ENCODE measurements around the gene MFSD12.
"Not testable (repeated sequence)": the region's sequence is repeated elsewhere in the genome, so short reads cannot be mapped to it uniquely, and the experiment has no call there.

Gene MFSD12

DNA sequence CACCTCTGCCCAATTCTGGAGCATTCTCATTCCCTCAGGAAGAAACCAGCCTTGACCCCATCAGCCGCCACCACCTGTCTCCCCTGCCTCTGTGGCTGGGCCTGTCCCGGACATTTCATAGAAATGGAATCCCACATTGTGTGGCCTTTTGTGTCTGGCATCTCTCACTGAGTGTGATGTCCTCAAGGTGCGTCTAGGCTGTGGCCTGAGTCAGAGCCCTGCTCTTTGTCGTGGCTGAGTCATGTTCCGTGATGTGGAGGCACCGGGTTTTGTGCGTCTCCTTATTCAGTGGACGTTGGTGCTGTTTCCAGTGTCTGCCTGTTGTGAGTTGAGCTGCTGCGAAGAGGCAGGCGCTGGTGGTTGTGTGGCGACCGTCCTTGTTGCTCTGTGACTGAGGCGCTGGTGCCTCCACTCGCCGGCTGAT is 47.8 kb downstream of the MFSD12 start:
- DNase-seq (ENCODE audit: low read depth in 4 of 4, low spot score in 1 of 4), result peak in 1 of 4 experiments; percentile 27

DNA sequence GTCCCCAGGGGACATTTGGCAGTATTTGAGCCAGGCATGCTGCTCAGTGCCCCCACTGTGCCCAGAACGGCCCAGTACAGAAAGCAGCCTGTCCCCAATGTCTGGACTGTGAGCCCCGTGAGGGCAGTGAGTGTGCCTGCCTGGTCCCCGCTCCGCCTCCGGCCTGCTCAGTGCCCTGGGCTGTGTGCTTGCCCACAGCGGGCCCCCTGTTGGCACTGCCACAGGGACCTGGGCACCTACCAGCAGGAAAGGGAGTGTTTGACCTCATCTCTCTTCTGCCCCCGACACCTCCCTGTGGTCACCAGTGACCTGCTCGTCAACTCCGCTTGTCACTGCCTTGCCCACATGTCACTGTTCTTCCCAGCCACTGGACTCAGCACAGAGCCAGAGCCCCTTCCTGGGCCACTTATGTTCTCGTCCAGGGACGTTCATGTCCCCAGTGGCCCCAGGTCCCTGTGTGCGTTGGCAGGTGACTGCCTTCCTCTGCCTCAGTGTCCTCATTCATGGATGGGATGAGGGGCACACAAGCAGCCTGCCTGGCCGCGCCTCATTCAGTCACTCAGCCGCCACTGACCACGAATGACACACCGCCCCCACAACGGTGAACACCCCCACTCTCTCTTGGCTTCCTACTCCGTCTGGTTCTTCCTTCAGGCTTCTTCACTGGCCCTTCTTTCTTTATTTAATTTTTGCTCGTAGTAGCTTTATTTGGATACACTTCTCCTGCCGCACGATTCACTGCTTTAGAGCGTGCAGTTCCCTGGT is 48.4 kb downstream of the MFSD12 start:
- no peak for DNase-seq (ENCODE audit: low read depth in 4 of 4, low spot score in 1 of 4)

DNA sequence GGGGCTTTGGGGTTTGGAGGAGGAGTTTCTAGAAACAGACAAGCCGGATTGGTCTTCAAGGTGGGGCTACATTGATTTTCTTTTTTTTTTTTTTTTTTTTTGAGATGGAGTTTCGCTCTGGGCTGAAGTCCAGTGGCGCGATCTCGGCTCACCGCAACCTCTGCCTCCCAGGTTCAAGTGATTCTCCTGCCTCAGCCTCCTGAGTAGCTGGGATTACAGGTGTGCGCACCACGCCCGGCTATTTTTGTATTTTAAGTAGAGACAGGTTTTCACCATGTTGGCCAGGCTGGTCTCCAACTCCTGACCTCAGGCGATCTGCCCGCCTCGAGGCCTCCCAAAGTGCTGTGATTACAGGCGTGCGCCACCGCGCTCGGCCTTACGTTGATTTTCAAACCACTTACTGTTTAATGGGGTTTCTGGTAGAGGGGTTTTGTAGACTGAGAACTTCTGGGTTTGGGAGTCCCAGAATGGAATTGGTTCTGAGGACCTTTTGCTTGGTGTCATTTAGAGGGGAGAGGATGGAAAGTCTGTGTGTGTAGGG is 49.2 kb downstream of the MFSD12 start:
- DNase-seq (ENCODE audit: low read depth in 4 of 4, low spot score in 1 of 4), result not testable (repeated sequence)

DNA sequence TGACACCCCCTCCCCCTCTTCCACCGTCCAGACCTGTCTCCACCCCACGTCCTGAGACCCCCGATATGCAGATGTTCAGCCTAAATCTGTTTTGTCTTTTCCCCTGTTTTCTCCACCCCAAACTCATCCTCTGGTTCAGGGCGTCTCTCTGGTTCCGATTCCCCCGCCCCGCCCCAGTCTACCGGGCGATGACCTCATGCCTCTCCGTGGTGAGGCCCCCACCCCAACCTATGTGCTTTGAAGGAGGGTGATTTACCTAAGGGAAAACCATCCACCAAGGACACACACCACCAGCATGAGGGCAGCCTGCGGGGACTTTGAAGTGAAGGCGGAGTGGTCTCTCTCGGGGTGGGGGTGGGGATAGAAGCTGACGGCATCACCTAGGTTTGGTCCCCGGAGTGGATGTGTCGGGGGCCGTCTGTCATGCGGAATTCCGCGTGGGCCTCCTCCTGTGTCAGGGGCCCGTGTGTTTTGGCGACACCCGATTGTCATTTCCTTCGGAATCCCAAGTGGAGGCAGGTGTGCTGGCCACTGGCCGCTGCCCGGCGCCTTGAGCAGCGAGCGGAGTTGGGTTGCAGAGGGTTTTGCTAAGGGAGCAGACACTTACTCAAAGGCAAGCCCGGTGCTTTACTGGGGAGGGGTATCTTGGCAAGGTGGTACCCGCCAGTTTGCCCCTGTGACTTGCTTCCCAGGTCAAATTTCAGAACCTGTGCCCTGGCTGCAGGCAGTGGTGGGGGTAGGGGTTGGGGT is 49.8 kb downstream of the MFSD12 start:
- peak in 2 of 4 experiments; percentile 25 to 30 for DNase-seq (ENCODE audit: low read depth in 4 of 4, low spot score in 1 of 4)

DNA sequence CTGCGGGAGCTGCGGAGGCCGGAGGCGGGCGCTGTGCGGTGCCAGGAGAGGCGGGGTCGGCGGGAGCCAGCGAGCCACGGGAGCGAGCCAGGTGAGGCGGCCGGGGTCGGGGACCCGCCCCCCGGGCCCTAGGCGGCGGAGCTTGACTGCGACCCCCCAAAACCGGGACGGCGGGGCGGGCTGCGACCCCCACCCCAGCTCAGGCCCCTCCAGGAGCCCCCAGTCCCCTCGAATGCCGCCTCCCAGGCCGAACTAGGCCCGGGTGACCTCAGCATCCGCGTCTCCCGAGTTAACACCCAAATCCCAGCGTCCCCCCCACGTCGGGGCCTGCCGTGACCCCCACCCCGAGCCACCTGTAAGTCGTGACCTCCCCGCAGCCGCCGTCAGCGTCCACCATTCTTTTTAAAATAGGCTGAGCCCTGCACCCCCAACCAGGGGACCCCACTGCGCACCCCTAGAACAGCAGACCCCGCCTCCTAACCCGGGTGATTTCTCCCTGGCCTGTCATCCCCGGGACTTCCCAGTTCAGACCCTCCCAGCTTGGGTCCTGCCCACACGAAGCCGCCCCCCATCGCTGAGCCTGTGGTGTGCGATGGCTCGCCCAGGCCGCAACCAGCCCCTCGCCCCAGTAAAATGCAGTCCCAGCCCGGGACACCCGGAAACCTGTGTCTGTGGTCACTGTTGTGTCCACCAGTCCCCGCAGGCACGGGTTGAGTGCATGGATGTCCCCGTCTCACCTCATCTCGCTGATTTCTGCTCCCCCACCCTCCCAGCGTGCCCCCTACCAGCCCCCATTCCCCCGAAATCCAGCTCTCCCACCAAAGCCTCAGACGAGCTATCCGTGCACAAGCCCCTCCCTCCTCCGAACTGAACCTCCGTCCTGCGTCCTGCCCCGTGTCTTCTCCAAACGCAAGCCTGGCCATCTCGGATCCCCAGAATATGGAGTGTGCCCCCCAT is 50.7 kb downstream of the MFSD12 start:
- peak in 2 of 4 experiments; percentile 6 to 8 for DNase-seq (ENCODE audit: low read depth in 4 of 4, low spot score in 1 of 4)

DNA sequence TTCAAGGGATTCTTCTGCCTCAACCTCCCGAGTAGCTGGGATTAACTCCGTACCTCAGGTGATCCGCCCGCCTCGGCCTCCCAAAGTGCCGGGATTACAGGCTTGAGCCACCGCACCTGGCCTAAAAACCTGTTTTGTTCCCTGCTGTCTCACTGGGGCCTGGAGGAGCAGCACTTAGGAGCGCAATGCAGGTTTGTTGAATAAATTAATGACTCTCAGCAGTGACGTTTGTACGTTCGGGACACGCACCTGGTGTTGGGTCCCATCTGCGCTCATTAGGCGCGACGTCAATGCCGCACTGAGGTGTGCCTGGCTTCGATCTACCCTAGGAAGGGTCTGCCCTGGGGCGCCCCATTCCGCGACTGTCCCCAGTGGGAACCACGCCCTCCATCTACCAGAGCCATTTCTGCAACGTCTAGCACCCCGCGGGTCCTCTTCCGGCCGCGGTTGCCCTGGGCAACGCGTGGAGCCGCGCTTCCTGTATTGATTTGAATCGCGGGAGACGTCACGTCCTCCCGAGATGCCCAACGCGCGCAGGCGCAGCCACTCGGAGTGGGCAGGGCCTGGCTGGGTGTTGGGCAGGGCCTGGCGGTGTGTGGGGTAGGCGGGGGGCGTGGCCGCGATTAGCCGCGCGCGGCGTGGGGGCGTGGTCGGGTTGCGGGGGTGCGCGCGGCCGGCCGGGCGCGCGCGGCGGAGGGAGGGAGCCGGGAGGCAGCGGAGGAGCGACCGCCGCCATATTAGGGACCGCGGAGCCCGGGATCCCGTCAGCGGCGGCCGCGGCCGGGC is 51.6 kb downstream of the MFSD12 start, which contains the start of gene FZR1:
Gene FZR1 (plus strand): TSS at position 714 of the 786 bp plus-strand sequence. CDS start 16,679 bp downstream, outside the sequence.
- DNase-seq (ENCODE audit: low read depth in 4 of 4, low spot score in 1 of 4), result peak; percentile 96 to 99 (median 98)

DNA sequence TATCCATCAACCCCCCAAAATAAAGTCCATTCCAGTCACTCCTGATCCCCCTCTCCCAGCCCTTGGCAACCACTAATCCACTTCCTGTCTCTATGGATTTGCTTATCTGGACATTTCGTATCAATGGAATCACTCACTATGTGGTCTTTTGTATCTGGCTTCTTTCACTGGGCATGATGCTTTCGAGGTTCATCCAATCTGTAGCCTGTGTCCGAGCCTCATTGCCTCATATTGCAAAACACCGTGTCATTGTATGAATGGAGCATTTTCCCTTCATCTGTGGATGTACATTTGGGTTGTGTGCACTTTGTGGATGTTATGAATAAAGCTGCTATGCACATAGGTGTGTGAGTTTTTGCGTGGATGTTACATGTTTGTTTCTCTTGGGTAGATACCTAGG is 52.7 kb downstream of the MFSD12 start:
- DNase-seq (ENCODE audit: low read depth in 4 of 4, low spot score in 1 of 4), result no peak

DNA sequence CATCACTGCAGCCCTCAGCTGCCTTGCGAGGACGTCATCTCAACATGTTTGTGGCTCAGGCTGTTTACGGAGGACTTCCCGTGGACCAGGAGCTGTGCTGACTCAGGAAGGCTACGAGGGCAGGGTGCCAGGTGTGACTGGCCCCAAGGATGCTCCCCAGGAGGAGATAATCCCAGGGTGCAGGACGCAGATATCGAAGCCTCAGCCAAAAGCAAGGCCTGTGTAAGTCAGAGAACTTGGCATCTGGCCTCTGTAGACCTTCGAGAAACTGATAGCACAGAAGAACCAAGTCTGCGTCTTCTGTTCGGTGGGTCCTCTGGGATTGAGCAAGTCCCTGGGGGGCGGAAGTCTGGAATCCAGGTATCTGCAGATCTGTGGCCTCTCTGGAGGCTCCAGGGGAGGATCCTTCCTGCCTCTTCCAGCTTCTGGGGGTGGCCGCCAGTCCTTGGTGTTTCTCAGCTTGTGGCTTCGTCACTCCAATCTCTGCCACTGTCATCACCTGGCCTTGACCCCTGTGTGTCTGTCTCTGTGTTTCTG is 54.3 kb downstream of the MFSD12 start:
- DNase-seq (ENCODE audit: low read depth in 4 of 4, low spot score in 1 of 4), result no peak

DNA sequence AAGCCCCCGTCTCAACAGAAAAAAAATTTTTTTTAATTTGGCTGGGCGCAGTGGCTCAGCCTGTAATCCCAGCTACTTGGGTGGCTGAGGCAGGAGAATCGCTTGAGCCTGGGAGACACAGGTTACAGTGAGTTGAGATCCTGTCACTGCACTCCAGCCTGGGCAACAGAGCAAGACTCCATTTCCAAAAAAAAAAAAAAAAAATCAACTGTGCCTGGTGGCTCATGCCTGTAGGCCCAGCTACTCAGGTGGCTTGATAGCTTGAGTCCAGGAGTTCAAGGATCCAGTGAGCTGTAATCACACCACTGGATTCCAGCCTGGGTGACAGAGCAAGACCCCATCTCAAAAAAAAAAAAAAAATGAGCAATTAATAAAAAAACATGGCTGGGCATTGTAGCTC is 55.6 kb downstream of the MFSD12 start:
- no peak for DNase-seq (ENCODE audit: low read depth in 4 of 4, low spot score in 1 of 4)

DNA sequence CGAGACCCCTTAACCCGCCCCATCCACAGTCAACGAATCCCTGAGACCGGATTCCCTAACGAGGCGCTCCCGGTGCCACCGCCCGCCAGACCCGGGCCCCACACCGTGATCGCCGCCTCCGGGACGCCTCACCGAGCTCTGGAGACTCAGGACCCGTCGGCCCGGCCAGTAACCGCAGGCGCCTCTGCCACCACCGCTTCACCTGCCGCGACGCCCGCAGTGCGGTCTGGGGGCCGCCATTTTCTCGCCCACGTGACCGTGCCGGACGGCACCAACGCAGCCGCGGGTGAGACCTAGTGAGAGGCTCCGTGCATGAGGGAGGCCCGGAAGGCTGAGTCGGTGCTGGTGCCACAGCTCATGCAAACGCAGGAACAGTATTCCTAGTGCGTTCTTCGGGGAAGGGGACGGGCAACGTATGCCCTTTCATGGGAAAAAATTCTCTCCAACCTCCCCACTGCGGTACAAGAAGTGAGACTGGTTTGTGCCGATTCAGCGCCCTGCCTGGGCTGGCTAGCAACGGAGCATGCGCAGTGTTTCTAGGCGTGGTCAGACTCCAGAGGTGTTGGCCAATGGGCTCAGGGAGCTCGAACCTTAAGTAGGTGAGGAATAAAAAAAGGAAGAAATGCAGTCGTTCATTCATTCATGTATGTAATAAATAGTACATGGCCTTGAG is 56.8 kb downstream of the MFSD12 start, which contains the start of gene DOHH:
Gene DOHH (minus strand): TSS at position 246 of the 673 bp plus-strand sequence. CDS start 3,860 bp downstream, outside the sequence.
- DNase-seq (ENCODE audit: low read depth in 4 of 4, low spot score in 1 of 4), result peak; percentile 87 to 94 (median 92)

DNA sequence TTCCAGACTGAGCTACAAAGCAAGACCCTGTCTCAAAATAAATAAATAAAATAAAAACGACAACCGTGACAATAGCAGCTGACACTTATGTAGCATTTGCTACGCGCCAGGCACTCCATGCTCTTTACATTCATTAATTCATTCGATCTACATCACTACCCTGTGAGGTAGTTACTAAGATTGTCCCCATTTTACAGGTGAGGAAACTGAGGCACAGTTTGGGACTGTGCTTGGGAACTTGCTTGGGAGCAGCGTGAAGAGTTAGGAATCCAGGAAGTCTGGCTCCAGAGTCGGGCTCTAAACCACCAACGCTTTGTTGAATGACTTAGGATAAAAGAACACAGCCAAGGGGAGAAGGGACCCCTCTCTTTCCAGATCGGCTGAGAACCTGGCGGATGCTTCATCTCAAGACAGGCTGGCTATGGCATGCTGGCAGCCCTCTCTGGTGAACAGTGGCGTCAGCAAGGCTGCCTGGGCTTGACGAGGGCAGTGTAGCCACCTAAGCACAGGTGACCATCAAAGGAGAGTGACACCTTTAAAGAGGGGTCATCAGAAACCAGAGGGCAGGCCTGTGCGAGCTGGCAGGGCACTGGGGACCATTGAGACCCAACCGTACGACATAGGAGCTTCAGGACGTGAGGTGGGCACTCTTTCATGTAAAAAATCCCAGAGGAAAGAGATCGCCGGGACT is 57.5 kb downstream of the MFSD12 start:
- DNase-seq (ENCODE audit: low read depth in 4 of 4, low spot score in 1 of 4), result no peak

DNA sequence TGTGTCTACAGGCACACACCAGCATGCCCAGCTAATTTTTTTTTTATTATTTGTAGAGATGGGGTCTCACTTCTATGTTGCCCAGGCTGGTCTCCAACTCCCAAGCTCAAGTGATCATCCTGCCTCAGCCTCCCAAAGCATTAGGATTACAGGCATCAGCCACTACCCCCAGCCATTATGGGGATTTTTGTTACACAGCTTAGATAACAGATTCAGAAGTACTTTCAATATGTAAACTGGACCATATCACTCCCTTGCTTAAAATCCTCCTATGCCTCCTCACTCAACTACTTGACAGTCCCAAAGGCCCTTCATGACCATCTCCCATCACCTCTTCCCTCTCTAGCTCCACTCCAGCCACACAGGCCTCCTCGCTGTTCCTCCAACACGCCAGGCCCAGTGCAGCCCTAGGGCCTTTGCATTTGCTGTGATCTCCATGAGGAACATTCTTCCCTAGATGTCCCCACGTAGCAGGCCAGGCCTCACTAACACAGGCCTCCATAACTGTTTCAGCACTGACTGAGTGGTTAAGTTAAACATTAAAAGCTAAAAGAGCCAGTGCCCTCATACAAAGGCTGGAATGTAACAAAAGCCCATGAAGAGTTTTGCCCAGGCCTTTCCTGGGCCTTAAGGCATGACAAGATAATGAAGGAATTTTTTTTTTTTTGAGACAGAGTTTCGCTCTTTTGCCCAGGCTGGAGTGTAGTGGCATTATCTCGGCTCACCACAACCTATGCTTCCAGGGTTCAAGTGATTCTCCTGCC is 59.4 kb downstream of the MFSD12 start:
- DNase-seq (ENCODE audit: low read depth in 4 of 4, low spot score in 1 of 4), result no peak

DNA sequence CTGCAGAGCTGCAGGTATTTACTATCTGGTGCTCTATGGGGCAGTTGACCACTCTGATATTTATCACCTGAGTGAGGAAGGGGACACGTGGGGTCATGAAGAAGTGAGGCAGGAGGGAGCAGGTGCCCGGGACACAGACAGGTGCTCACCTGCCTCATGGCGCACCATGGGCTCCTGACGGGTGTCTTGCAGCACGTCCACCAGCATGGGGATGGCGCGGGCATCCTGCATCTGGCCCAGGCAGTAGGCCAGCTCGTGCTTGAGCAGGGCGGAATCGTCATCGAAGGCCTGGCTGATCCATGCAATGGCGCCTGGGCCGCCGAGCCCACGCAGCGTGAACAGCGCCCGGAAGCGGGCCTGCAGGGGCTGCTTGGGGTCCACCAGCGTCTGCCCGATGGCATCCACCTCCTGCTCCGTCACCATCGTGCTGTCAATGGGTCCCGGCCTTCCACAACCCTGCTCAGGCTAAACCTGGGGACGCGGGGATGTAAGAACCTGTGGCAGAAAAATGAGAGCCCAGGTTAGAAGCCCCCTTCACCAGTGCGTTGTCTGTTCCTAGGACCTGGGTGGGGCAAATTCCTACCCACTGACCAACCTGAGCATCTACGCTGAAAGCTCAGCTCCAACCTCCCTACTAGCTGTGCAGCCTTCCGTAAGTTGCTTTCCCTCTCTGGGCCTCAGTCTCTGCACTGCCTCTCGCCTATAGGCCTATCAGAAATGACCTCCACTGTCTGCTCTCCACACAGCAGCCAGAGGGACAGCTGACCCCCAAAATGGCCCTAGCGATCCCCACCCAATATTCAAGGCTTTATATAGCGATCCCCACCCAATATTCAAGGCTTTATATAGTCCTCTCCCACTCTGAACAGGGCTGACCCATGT is 60.8 kb downstream of the MFSD12 start:
- no peak for DNase-seq (ENCODE audit: low read depth in 4 of 4, low spot score in 1 of 4)

DNA sequence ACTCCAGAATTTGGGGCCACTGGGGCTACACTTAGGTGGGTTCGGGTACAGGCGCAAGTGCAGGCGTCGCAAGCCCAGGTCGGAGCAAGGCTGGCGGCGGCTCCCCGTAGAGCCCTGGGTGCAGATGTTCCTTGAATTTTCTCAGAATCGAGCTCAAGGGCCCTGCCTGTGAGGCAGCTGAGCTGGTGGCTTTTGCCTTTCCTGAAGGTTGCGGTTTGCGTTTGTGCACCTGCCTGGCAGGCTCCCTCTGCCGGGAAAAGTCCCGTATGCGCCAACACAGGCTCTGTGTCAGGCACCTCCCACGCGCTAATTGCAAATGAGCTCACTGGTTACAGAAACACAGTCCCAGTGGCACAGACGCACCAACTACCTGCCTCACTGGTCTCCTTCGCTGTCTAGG is 62.8 kb downstream of the MFSD12 start:
- DNase-seq (ENCODE audit: low read depth in 4 of 4, low spot score in 1 of 4), result peak in 3 of 4 experiments; percentile 47 to 51 (median 50)
